Measurements from ENCODE around the gene OR2T4.

Gene OR2T4

GRCh38 chr1:248380854-248381253 is 19.4 kb downstream of the OR2T4 start:
- Histone ChIP-seq H3K4me3 (ENCODE audit: extremely low read depth, insufficient read depth, low read length, poor library complexity, severe bottlenecking) (no peak overlapping the region), H3K27ac (ENCODE audit: low read depth, low read length, severe bottlenecking) (no peak overlapping the region), H3K9me3 (ENCODE audit: control insufficient read depth, low read length) (peaks cover 38% of the 10 kb centered on the region), H3K4me1 (ENCODE audit: control insufficient read depth, insufficient read depth, low read length, poor library complexity, severe bottlenecking) (no peaks in the 10 kb centered on the region), H3K36me3 (ENCODE audit: control insufficient read depth, insufficient read depth, low read length) (no peaks in the 10 kb centered on the region)
- WGBS, 2 experiments (ENCODE audit: insufficient coverage in 2 of 2) = 50% methylated on average over 2 of the region's 3 CpGs; no CpG with 5 or more reads in 1 of the 2 experiments

- no peaks in the 10 kb centered on the region for H3K36me3 ChIP-seq (ENCODE audit: control insufficient read depth, insufficient read depth, low read length)
- H3K27ac ChIP-seq (ENCODE audit: low read depth, low read length, severe bottlenecking) = no peak overlapping the region
- H3K4me3 ChIP-seq (ENCODE audit: extremely low read depth, insufficient read depth, low read length, poor library complexity, severe bottlenecking) = no peak overlapping the region
- 64 to 76% methylated on average over 2 of the region's 2 CpGs for WGBS, 2 experiments (ENCODE audit: insufficient coverage in 2 of 2)
- peaks cover 67% of the 10 kb centered on the region for H3K9me3 ChIP-seq (ENCODE audit: control insufficient read depth, low read length)
- no peaks in the 10 kb centered on the region for H3K4me1 ChIP-seq (ENCODE audit: control insufficient read depth, insufficient read depth, low read length, poor library complexity, severe bottlenecking)
Observed at GRCh38 chr1:248388426-248388825, 27.0 kb downstream of the OR2T4 start.

GRCh38 chr1:248393050-248393449 is 31.6 kb downstream of the OR2T4 start:
- no peak overlapping the region for H3K4me3 ChIP-seq (ENCODE audit: extremely low read depth, insufficient read depth, low read length, poor library complexity, severe bottlenecking)
- 40 to 50% methylated on average over 2 of the region's 2 CpGs for WGBS, 2 experiments (ENCODE audit: insufficient coverage in 2 of 2)
- no peaks in the 10 kb centered on the region for H3K4me1 ChIP-seq (ENCODE audit: control insufficient read depth, insufficient read depth, low read length, poor library complexity, severe bottlenecking)
- H3K27ac ChIP-seq (ENCODE audit: low read depth, low read length, severe bottlenecking) = no peak overlapping the region
- no peaks in the 10 kb centered on the region for H3K36me3 ChIP-seq (ENCODE audit: control insufficient read depth, insufficient read depth, low read length)
- H3K9me3 ChIP-seq (ENCODE audit: control insufficient read depth, low read length) = peaks cover 49% of the 10 kb centered on the region

- H3K4me3 ChIP-seq (ENCODE audit: extremely low read depth, insufficient read depth, low read length, poor library complexity, severe bottlenecking) = no peak within 1 kb of the TSS
Observed at GRCh38 chr1:248402748-248403147, 41.3 kb downstream of the OR2T4 start, which contains the start of gene OR2T1. OR2T1 (plus strand) TSS chr1:248403048; CDS start chr1:248406148, 3,100 bp downstream.

GRCh38 chr1:248404024-248404423 is 42.6 kb downstream of the OR2T4 start:
- 54 to 77% methylated on average over 2 to 3 of the region's 6 CpGs for WGBS, 2 experiments (ENCODE audit: insufficient coverage in 2 of 2)
- Histone ChIP-seq H3K27ac (ENCODE audit: low read depth, low read length, severe bottlenecking) (no peak overlapping the region), H3K9me3 (ENCODE audit: control insufficient read depth, low read length) (peaks cover 49% of the 10 kb centered on the region), H3K36me3 (ENCODE audit: control insufficient read depth, insufficient read depth, low read length) (no peaks in the 10 kb centered on the region), H3K4me3 (ENCODE audit: extremely low read depth, insufficient read depth, low read length, poor library complexity, severe bottlenecking) (no peak overlapping the region), H3K4me1 (ENCODE audit: control insufficient read depth, insufficient read depth, low read length, poor library complexity, severe bottlenecking) (no peaks in the 10 kb centered on the region)

More at GRCh38 chr1:248402748-248403147, 41.3 kb downstream of the OR2T4 start, which contains the start of gene OR2T1:
- no peak within 1 kb of the TSS for H3K27ac ChIP-seq (ENCODE audit: low read depth, low read length, severe bottlenecking)
- H3K36me3 ChIP-seq (ENCODE audit: control insufficient read depth, insufficient read depth, low read length) = no peaks in the 10 kb centered on the region
- WGBS, 2 experiments (ENCODE audit: insufficient coverage in 2 of 2) = no CpG with 5 or more reads among the region's 3 CpGs
- peaks cover 51% of the 10 kb centered on the region for H3K9me3 ChIP-seq (ENCODE audit: control insufficient read depth, low read length)
- H3K4me1 ChIP-seq (ENCODE audit: control insufficient read depth, insufficient read depth, low read length, poor library complexity, severe bottlenecking) = no peaks in the 10 kb centered on the region

- Histone ChIP-seq H3K4me3 (ENCODE audit: extremely low read depth, insufficient read depth, low read length, poor library complexity, severe bottlenecking) (no peak overlapping the region), H3K9me3 (ENCODE audit: control insufficient read depth, low read length) (peaks cover 41% of the 10 kb centered on the region), H3K27ac (ENCODE audit: low read depth, low read length, severe bottlenecking) (no peak overlapping the region), H3K4me1 (ENCODE audit: control insufficient read depth, insufficient read depth, low read length, poor library complexity, severe bottlenecking) (no peaks in the 10 kb centered on the region), H3K36me3 (ENCODE audit: control insufficient read depth, insufficient read depth, low read length) (no peaks in the 10 kb centered on the region)
- WGBS, 2 experiments (ENCODE audit: insufficient coverage in 2 of 2) = 45 to 71% methylated on average over 6 of the region's 8 CpGs
Observed at GRCh38 chr1:248406721-248407692, 45.5 kb downstream of the OR2T4 start.

Measured in mesodermal cell (in vitro differentiated cells).